Endodermal cell (in vitro differentiated cells): Measurements from ENCODE around the gene IPCEF1. TPM values are rescaled to one million over a fixed set of nuclear protein-coding genes. Genes with fewer than 3 reads are reported as not detected.

Experiments used
- DNase-seq: peaks from one replicate; pipeline ENCODE4 v3.0.0-alpha.2; 2017
- H3K27ac ChIP-seq: 2 replicates; pipeline ENCODE4 v1.5.1; 2013; ENCODE audit warnings: mild to moderate bottlenecking, low read depth, low read length, moderate library complexity
- H3K27me3 ChIP-seq: 2 replicates; pipeline ENCODE4 v1.6.1; 2013; ENCODE audit warnings: mild to moderate bottlenecking, low read length, moderate library complexity; ENCODE audit not compliant: insufficient read depth, control insufficient read depth, poor library complexity, severe bottlenecking
- H3K36me3 ChIP-seq: 2 replicates; pipeline ENCODE4 v1.7.0; 2013; ENCODE audit warnings: mild to moderate bottlenecking, low read length, moderate library complexity; ENCODE audit not compliant: control insufficient read depth, insufficient read depth
- H3K4me1 ChIP-seq: one replicate; pipeline ENCODE4 v1.7.0; 2013; ENCODE audit warnings: low read length; ENCODE audit not compliant: control insufficient read depth, insufficient read depth
- H3K4me3 ChIP-seq: 2 replicates; pipeline ENCODE4 v1.5.1; 2013; ENCODE audit warnings: mild to moderate bottlenecking, low read length, moderate library complexity
- H3K9ac ChIP-seq: 2 replicates; pipeline ENCODE4 v1.6.1; 2013; ENCODE audit warnings: mild to moderate bottlenecking, low read length, moderate library complexity; ENCODE audit not compliant: poor library complexity, severe bottlenecking; ENCODE audit errors: extremely low read depth
- H3K9me3 ChIP-seq: 2 replicates; pipeline ENCODE4 v1.6.1; 2013; ENCODE audit warnings: mild to moderate bottlenecking, low read length, moderate library complexity; ENCODE audit not compliant: control insufficient read depth
- H3K27ac Mint-ChIP-seq: 2 replicates; pipeline ENCODE4 v1.8.0; 2020; ENCODE audit warnings: mixed read lengths
- H3K27me3 Mint-ChIP-seq: 2 replicates; pipeline ENCODE4 v1.8.0; 2021; ENCODE audit warnings: mild to moderate bottlenecking, mixed read lengths; ENCODE audit not compliant: insufficient read depth
- H3K36me3 Mint-ChIP-seq: 2 replicates; pipeline ENCODE4 v1.8.0; 2020; ENCODE audit warnings: low read depth, mixed read lengths
- H3K4me1 Mint-ChIP-seq: 2 replicates; pipeline ENCODE4 v1.8.0; 2020; ENCODE audit warnings: mixed read lengths
- H3K4me3 Mint-ChIP-seq: 2 replicates; pipeline ENCODE4 v1.8.0; 2020; ENCODE audit warnings: mild to moderate bottlenecking, moderate library complexity, mixed read lengths
- H3K9me3 Mint-ChIP-seq: 2 replicates; pipeline ENCODE4 v1.8.0; 2020; ENCODE audit warnings: mild to moderate bottlenecking, mixed read lengths
- CTCF ChIP-seq: fragments of 200-600 bp; sonication (generic); conservative IDR thresholded peaks from 2 replicates; pipeline ENCODE4 v1.5.0; 2021; ENCODE audit warnings: antibody characterized with exemption, mild to moderate bottlenecking
- WGBS, 2 experiments: methylation state at CpG; one replicate each; pipeline versions ENCODE4 v1.1.5 to v1.1.7; 2013; ENCODE audit warnings: missing lambda C conversion rate in 2 of 2, mixed read lengths in 1 of 2; ENCODE audit not compliant: insufficient coverage in 1 of 2, insufficient read length in 1 of 2; 5-methylcytosine and 5-hydroxymethylcytosine counted together
- total RNA-seq, 2 donors: library from RNA; stranded (reverse); fragmentation: NEBNext Ultra II Directional in 1 of 2; extraction: Animal tissue kit (Norgen Biotek cat#: 25700) in 1 of 2; gene quantifications; 2 replicates in 1 of 2; 3 replicates in 1 of 2; pipeline ENCODE4 v1.2.1, GENCODE V29; 2021

The IPCEF1 gene
- total RNA-seq, 2 donors from 2014 or later, result 2.2 to 2.8 TPM

GRCh38 chr6:154197196-154197860 is 159.3 kb downstream of the IPCEF1 start:
- H3K4me3 ChIP-seq, result no peak overlapping the region
- H3K27me3 Mint-ChIP-seq, result no peaks in the 10 kb centered on the region
- DNase-seq, result no peak
- TF ChIP-seq CTCF, result no peak
- H3K9ac ChIP-seq, result no peak overlapping the region
- no peaks in the 10 kb centered on the region for H3K27me3 ChIP-seq
- H3K9me3 ChIP-seq, result no peaks in the 10 kb centered on the region
- peaks cover 4% of the 10 kb centered on the region for H3K36me3 Mint-ChIP-seq
- H3K4me1 Mint-ChIP-seq, result peaks cover 10% of the 10 kb centered on the region
- peaks cover 2% of the 10 kb centered on the region for H3K9me3 Mint-ChIP-seq
- H3K27ac Mint-ChIP-seq, result no peak overlapping the region
- H3K36me3 ChIP-seq, result no peaks in the 10 kb centered on the region
- H3K27ac ChIP-seq, result no peak overlapping the region
- H3K4me3 Mint-ChIP-seq, result no peak overlapping the region
- H3K4me1 ChIP-seq, result no peaks in the 10 kb centered on the region

- no peaks in the 10 kb centered on the region for H3K27me3 ChIP-seq
- H3K27ac ChIP-seq, result no peak overlapping the region
- no peak for TF ChIP-seq CTCF
- H3K9me3 ChIP-seq, result no peaks in the 10 kb centered on the region
- Mint-ChIP-seq H3K4me3 (no peak overlapping the region), H3K27ac (no peak overlapping the region), H3K9me3 (peaks cover 6% of the 10 kb centered on the region), H3K36me3 (peaks cover 4% of the 10 kb centered on the region), H3K27me3 (no peaks in the 10 kb centered on the region), H3K4me1 (peaks cover 10% of the 10 kb centered on the region)
- H3K4me3 ChIP-seq, result no peak overlapping the region
- 92% methylated on average over 1 of the region's 1 CpG; no CpG with 5 or more reads in 1 of the 2 experiments for WGBS, 2 experiments
- no peaks in the 10 kb centered on the region for H3K36me3 ChIP-seq
- DNase-seq, result no peak
- no peak overlapping the region for H3K9ac ChIP-seq
- H3K4me1 ChIP-seq, result no peaks in the 10 kb centered on the region
These were observed 160.2 kb downstream of the IPCEF1 start for GRCh38 chr6:154196333-154196885.

GRCh38 chr6:154187714-154188113 is 168.9 kb downstream of the IPCEF1 start:
- Histone ChIP-seq H3K9ac (no peak overlapping the region), H3K27ac (no peak overlapping the region), H3K9me3 (no peaks in the 10 kb centered on the region), H3K4me3 (no peak overlapping the region), H3K4me1 (no peaks in the 10 kb centered on the region), H3K27me3 (no peaks in the 10 kb centered on the region), H3K36me3 (no peaks in the 10 kb centered on the region)
- H3K4me1 Mint-ChIP-seq, result no peaks in the 10 kb centered on the region
- no peak overlapping the region for H3K27ac Mint-ChIP-seq
- no peak for TF ChIP-seq CTCF
- H3K27me3 Mint-ChIP-seq, result no peaks in the 10 kb centered on the region
- H3K36me3 Mint-ChIP-seq, result no peaks in the 10 kb centered on the region
- DNase-seq, result no peak
- peaks cover 6% of the 10 kb centered on the region for H3K9me3 Mint-ChIP-seq
- H3K4me3 Mint-ChIP-seq, result no peak overlapping the region
